GM19238 (cell line): ENCODE data around the gene PKD1.
A peak's percentile ranks its signal among the peaks of the same experiment; 100 is the strongest.

Source experiments
- DNase-seq: peaks from one replicate; pipeline ENCODE4 v3.0.0; 2011; ENCODE audit warnings: low spot score; ENCODE audit not compliant: insufficient read length

Gene PKD1

GRCh38 chr16:2170587-2171435 is 35.1 kb upstream of the PKD1 start:
- DNase-seq: no peak

GRCh38 chr16:2170080-2170479 is 34.4 kb upstream of the PKD1 start:
- no peak for DNase-seq

- no peak for DNase-seq
Measured at GRCh38 chr16:2167068-2167638, 31.5 kb upstream of the PKD1 start.

- DNase-seq: no peak
Measured at GRCh38 chr16:2166263-2167067, 30.8 kb upstream of the PKD1 start.

- no peak for DNase-seq
Measured at GRCh38 chr16:2165861-2166260, 30.2 kb upstream of the PKD1 start.

- DNase-seq: no peak
Measured at GRCh38 chr16:2163211-2163881, 27.6 kb upstream of the PKD1 start.

GRCh38 chr16:2162676-2163118 is 27.0 kb upstream of the PKD1 start:
- DNase-seq: no peak

GRCh38 chr16:2161911-2162310 is 26.2 kb upstream of the PKD1 start:
- no peak for DNase-seq

- DNase-seq: no peak
Measured at GRCh38 chr16:2160915-2161551, 25.3 kb upstream of the PKD1 start.

GRCh38 chr16:2159175-2159838 is 23.6 kb upstream of the PKD1 start:
- DNase-seq: no peak

GRCh38 chr16:2158262-2158638 is 22.6 kb upstream of the PKD1 start:
- no peak for DNase-seq

GRCh38 chr16:2157480-2158261 is 22.0 kb upstream of the PKD1 start:
- no peak for DNase-seq

- no peak for DNase-seq
Measured at GRCh38 chr16:2156849-2157224, 21.1 kb upstream of the PKD1 start.

- no peak for DNase-seq
Measured at GRCh38 chr16:2155977-2156848, 20.5 kb upstream of the PKD1 start.

GRCh38 chr16:2155091-2155950 is 19.6 kb upstream of the PKD1 start, which contains the start of gene TRAF7:
TSS of gene TRAF7 (plus strand) at chr16:2155782. CDS start at chr16:2163921, 8,139 bp downstream.
- DNase-seq: peak; percentile 100

- no peak for DNase-seq
Measured at GRCh38 chr16:2154533-2155090, 18.9 kb upstream of the PKD1 start.

- no peak for DNase-seq
Measured at GRCh38 chr16:2152695-2153506, 17.2 kb upstream of the PKD1 start.
